Testis (tissue), 2 donors: ENCODE data around the gene KCNJ18.

Experiments
- CTCF ChIP-seq, 3 experiments: fragments of 450-650 bp in 2 of 3; fragments of 200-600 bp in 1 of 3; sonication (generic) in 1 of 3; IDR thresholded peaks; one replicate each; pipeline ENCODE4 v1.5.1; 2016 to 2019; ENCODE audit warnings: antibody characterized with exemption in 3 of 3, mild to moderate bottlenecking in 2 of 3, moderate library complexity in 1 of 3
- POLR2A ChIP-seq: fragments of 450-650 bp; IDR thresholded peaks from one replicate; pipeline ENCODE4 v1.6.1; 2017; ENCODE audit warnings: antibody characterized with exemption, mild to moderate bottlenecking, moderate library complexity

GRCh38 chr17:21674242-21674731 is 18.0 kb upstream of the KCNJ18 start:
- TF ChIP-seq CTCF (IDR thresholded peaks at IDR 0.05) (no peak), POLR2A (no peak)
